ENCODE data around the gene THSD7A.

The THSD7A gene

GRCh38 chr7:11747715-11748485 is 84.1 kb downstream of the THSD7A start:
- DNase-seq: no peak

DNA sequence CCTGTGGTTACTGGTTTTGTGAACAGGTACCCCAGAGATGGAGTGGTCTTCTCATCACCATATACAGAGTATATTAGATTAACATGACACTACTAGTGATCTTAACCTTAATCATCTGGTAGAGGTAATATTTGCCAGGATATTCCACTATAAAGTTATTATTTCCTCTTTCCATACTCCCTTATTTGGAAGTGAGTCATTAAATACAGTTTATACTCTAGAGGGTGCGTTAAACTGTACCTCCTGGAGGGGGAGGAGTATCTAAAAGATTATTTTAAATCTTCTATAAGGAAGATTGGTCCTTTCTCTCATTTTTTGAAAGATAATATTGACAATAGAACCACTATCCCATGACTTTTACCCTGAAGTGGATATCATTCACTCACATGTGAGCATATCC is 85.4 kb downstream of the THSD7A start:
- no peak for DNase-seq

GRCh38 chr7:11743548-11743947 is 88.5 kb downstream of the THSD7A start:
- DNase-seq: no peak

GRCh38 chr7:11743016-11743415 is 89.0 kb downstream of the THSD7A start:
- no peak for DNase-seq

DNA sequence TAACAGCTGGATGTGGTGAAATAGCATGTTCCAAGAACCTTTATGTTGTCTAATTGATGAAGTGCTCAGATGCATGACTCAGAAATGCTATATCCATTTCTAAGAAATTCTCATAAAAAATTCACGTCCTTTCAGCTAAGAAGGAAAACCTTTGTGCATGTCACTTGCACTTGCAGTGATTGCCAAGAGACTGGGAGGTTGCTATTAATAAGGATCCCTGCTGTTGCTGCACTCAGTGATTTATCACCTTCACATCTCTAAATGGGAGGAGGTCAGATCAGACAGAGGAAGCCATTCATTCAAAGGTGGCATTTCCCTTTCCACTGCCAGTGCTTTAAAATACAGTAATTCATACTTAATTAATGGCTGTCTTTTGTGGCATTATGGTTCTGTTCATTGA is 89.5 kb downstream of the THSD7A start:
- DNase-seq: no peak

GRCh38 chr7:11737723-11738122 is 94.3 kb downstream of the THSD7A start:
- DNase-seq: no peak

DNA sequence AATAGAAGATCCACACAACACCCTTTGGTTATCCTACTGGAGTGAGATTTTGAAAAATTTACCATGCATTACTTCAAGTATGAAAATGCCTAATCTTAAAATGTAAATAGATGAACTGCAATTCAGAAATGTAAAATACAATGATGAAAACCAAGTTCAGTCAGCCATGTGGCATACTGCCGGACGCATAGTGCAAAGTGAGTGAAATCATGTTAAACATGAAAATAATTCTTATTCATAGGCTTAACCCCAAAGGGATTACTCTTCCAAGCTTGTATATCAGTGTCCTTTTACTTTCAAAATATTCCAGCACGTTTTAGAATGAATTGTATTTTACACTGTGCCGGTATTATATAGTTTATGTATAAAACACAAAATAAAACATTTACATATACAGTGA is 99.8 kb downstream of the THSD7A start:
- DNase-seq: no peak

DNA sequence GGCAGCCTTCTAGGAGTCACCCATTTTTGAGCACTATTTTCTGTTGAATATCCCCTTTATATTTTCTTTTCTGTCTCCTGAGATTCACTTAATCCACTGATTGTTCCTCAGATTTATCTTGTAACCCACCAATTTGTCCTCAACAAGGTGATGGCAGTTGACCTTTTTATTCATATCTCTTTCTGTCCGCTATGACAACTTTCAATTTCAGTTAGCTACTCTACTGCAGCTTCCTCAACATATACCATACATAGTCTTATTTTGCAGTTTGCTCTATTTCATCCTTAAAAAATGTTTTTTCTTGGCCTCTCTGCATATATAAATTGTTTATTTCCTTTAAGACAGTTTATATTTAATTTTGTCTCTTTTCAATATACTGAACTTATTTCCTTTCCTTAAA is 101.3 kb downstream of the THSD7A start:
- DNase-seq: no peak

- no peak for DNase-seq
Measured at GRCh38 chr7:11727864-11728263, 104.1 kb downstream of the THSD7A start.

GRCh38 chr7:11726794-11727155 is 105.2 kb downstream of the THSD7A start:
- DNase-seq: no peak

GRCh38 chr7:11726001-11726793 is 105.8 kb downstream of the THSD7A start:
- no peak for DNase-seq

GRCh38 chr7:11716185-11716584 is 115.8 kb downstream of the THSD7A start:
- DNase-seq: no peak

GRCh38 chr7:11714676-11715075 is 117.3 kb downstream of the THSD7A start:
- no peak for DNase-seq

DNA sequence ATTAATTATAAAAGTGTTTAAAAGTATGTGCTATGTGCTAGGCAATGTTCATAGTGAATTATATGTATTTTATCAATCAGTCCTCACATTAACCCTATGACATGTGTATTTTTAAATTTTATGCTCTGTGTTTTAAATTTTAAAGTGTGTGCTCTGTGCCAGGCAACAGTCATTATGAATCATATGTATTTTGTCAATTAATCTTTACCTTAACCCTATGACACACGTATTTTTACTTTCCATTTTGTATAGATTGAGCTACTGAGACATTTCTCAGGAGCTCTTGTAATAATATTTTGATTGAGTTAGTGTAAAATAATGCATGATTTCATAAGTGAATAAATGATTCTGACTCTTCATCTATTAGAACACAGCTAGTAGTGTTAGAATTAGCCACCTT is 117.8 kb downstream of the THSD7A start:
- no peak for DNase-seq

GRCh38 chr7:11713352-11713751 is 118.6 kb downstream of the THSD7A start:
- no peak for DNase-seq

GRCh38 chr7:11710377-11710776 is 121.6 kb downstream of the THSD7A start:
- DNase-seq: no peak

DNA sequence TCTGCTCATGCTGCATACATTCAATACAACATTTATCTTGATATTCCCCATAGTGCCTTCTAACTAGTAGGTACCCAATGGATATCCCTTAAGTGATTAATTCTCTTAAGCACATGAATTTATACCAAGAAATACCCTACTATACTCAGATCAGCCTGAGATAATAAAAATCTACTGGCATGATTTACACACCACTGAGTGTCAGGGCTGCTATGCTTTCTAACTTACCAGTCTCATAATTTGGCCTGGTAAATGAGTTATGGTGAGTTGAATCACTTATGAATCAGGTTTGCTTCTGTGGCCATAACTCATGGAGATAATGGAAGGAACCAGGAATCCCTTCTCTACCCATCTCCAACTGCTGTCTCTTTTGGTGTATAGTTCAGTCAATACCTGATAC is 122.8 kb downstream of the THSD7A start:
- DNase-seq: no peak

GRCh38 chr7:11707606-11708193 is 124.3 kb downstream of the THSD7A start:
- DNase-seq: no peak

DNA sequence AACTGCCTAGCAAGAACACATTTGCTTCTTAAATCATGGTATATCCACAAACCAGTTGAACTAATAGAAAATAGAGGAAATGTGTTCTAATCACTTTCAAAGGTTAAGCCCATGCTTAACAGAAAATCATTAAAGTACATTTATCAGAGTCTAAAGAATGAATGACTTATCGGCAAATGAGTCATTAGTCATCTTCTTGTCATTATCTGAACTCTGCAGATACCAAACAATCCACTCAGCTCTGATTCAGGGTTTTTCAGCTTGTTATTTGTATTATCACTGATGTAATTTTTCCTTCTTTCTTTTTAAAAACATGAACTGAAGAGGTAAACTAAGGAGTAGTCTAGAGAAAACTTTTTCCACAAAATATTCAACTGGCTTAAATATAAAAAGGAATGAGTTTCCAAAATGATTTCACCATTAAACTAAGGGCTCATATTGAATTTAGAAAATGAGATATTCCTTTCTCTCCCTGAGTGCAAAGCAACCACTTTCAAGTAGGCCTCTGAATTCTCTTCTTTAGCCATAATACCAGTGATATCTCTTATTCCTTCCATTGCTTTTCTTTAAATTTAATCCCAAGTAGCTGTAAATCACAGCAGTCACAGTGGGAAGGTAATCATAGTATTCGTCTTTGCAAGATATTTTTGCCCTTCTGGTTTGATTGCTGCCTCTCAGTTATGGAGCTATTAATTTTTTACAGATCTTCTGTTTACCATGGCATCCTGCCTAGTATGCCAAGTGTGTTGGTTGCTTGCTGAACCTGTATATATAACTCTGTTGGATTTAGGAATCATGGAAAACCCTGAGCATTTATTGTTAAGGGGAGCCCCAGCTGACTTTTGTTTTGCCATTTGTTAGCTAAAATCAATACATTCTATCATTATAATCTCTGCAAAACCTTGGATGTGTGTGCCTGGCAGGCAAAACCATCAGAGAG is 125.1 kb downstream of the THSD7A start:
- no peak for DNase-seq

DNA sequence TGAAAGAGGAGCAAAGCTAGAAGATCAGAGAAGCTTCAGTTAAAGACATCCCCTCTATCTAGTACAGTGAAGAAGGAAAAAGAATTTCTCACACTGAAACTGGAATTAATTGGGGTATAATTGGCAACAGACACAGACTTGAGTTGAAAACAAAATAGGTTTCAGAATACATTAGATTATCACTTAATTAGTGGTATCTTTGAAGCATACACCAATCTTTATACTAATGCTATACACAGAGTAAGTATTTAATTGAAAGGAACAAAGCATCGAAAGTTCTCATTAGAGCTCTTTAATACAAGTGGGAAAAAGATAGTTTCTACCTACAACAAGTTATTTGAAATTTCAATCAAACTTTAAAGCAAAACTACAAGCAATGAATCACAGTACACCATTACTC is 128.2 kb downstream of the THSD7A start:
- no peak for DNase-seq

DNA sequence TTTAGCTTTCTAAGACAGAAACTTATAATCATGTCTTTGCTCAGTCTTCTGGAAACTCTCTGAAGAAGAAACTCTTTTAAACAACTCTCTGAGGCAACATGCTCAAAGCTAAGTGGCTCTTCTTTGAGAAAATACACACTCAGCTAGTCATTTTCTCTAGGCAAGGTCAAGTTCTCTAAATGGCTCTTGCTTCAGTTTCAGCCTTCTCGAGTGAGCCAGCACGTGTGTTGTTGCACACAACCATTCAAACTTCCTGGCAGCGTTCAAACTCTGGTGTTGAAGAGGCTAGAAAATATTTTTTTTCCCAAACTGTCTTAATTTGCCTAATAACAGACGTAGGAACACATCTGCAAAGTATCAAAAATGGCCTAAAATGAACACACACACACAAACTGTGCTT is 129.1 kb downstream of the THSD7A start:
- DNase-seq: no peak

- DNase-seq: no peak
Measured at GRCh38 chr7:11701829-11702560, 130.0 kb downstream of the THSD7A start.
